ENCODE measurements around the gene CERS4. TPM values are rescaled to one million over a fixed set of nuclear protein-coding genes. Genes with fewer than 3 reads are reported as not detected.

The CERS4 gene
- total RNA-seq, 1 donor from 2014 or later, result 30.0 TPM

- H3K27ac Mint-ChIP-seq (ENCODE audit: unreplicated experiment), result no peak overlapping the region
- peak; percentile 0 for DNase-seq (ENCODE audit: low read depth, low spot score)
- no peak overlapping the region for H3K4me3 Mint-ChIP-seq
- no peaks in the 10 kb centered on the region for H3K27me3 Mint-ChIP-seq (ENCODE audit: low read depth)
- H3K4me1 Mint-ChIP-seq, result peaks cover 14% of the 10 kb centered on the region
- H3K9me3 Mint-ChIP-seq, result no peaks in the 10 kb centered on the region
- no peaks in the 10 kb centered on the region for H3K36me3 Mint-ChIP-seq (ENCODE audit: low read depth)
- no peak for TF ChIP-seq CTCF (conservative IDR thresholded peaks at IDR 0.05)
Observed at GRCh38 chr19:8302357-8302691, 93.2 kb downstream of the CERS4 start.

DNA sequence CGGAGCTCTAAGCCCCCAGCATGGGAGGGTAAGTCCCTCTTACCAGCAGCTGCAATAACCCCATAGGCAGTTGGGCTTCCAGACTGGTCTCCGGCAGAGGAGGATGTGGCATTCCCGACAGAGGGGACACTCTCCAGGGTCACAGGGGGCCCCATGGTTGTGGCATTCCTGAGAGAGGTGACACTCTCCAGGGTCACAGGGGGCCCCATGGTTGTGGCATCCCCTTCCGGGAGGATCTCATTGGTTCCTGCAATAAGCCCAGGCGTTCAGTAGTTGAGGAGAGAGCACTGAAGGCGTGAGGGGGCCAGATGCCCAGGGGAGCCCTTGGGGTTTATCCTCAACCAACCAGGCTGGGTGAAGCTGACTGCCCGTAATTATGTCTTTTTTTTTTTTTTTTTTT, 93.6 kb downstream of the CERS4 start:
- no peaks in the 10 kb centered on the region for H3K27me3 Mint-ChIP-seq (ENCODE audit: low read depth)
- H3K9me3 Mint-ChIP-seq, result no peaks in the 10 kb centered on the region
- H3K36me3 Mint-ChIP-seq (ENCODE audit: low read depth), result no peaks in the 10 kb centered on the region
- peak overlapping the region; percentile 35 for H3K27ac Mint-ChIP-seq (ENCODE audit: unreplicated experiment)
- TF ChIP-seq CTCF (conservative IDR thresholded peaks at IDR 0.05), result no peak
- DNase-seq (ENCODE audit: low read depth, low spot score), result peak; percentile 0
- H3K4me3 Mint-ChIP-seq, result no peak overlapping the region
- H3K4me1 Mint-ChIP-seq, result peaks cover 18% of the 10 kb centered on the region

DNA sequence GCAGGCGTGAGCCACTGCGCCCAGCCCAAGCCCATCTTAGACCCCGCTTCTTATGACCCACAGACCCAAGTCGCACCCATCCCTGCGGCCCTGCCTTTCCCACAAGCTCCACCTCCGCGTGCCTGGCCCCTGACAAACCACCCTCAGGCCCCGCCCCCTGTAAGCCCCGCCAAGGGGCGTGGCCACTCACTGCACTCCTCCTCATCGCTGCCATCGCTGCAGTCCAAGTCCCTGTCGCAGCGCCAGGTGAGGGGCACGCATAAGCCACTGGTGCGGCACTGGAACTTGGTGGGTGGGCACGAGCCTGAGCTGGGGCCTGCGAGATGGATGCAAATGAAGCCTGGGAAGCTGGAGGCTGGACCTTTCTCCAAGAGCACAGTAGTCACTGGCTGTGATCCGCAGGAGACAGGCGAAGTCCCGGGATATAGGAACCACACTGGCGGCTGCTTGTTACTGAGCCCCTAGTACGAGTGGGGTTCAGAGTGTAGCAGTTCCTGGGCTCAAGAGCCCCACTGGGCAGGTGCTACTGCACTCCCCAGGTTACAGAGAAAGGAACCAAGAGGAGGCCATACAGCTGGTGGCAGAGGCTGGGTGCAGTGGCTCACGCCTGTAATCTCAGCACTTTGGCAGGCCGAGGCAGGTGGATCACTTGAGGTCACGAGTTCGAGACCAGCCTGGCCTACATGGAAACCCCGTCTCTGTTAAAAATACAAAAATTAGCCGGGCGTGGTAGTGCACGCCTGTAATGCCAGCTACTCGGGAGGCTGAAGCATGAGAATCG, 95.9 kb downstream of the CERS4 start:
- TF ChIP-seq CTCF (conservative IDR thresholded peaks at IDR 0.05), result no peak
- Mint-ChIP-seq H3K27ac (ENCODE audit: unreplicated experiment) (no peak overlapping the region), H3K36me3 (ENCODE audit: low read depth) (no peaks in the 10 kb centered on the region), H3K4me3 (peak overlapping the region; percentile 59), H3K9me3 (no peaks in the 10 kb centered on the region), H3K27me3 (ENCODE audit: low read depth) (no peaks in the 10 kb centered on the region), H3K4me1 (peaks cover 28% of the 10 kb centered on the region)
- peak; percentile 50 for DNase-seq (ENCODE audit: low read depth, low spot score)

DNA sequence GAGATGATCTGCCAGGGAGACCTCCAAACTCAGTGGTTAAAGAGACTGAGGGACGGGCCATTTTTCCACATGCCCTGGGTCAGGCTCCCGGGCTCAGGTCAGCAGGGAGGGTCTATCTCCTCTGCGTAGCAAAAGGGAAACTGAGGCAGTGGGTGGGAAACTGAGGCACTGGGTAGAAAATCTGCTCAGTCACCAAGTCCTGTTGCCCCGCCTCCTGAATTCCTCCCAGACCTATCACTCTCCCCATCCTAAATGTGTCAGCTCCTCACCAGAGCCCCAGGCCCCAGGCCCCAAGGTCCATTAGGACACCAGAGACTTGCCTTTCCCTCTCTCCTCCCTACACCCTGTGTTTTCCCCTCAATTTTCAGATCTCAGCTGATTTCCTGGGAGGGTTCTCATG, 96.6 kb downstream of the CERS4 start:
- H3K36me3 Mint-ChIP-seq (ENCODE audit: low read depth), result no peaks in the 10 kb centered on the region
- H3K9me3 Mint-ChIP-seq, result no peaks in the 10 kb centered on the region
- peaks cover 28% of the 10 kb centered on the region for H3K4me1 Mint-ChIP-seq
- no peak for DNase-seq (ENCODE audit: low read depth, low spot score)
- H3K27me3 Mint-ChIP-seq (ENCODE audit: low read depth), result no peaks in the 10 kb centered on the region
- peak overlapping the region; percentile 91 for H3K4me3 Mint-ChIP-seq
- TF ChIP-seq CTCF (conservative IDR thresholded peaks at IDR 0.05), result no peak
- H3K27ac Mint-ChIP-seq (ENCODE audit: unreplicated experiment), result no peak overlapping the region

DNA sequence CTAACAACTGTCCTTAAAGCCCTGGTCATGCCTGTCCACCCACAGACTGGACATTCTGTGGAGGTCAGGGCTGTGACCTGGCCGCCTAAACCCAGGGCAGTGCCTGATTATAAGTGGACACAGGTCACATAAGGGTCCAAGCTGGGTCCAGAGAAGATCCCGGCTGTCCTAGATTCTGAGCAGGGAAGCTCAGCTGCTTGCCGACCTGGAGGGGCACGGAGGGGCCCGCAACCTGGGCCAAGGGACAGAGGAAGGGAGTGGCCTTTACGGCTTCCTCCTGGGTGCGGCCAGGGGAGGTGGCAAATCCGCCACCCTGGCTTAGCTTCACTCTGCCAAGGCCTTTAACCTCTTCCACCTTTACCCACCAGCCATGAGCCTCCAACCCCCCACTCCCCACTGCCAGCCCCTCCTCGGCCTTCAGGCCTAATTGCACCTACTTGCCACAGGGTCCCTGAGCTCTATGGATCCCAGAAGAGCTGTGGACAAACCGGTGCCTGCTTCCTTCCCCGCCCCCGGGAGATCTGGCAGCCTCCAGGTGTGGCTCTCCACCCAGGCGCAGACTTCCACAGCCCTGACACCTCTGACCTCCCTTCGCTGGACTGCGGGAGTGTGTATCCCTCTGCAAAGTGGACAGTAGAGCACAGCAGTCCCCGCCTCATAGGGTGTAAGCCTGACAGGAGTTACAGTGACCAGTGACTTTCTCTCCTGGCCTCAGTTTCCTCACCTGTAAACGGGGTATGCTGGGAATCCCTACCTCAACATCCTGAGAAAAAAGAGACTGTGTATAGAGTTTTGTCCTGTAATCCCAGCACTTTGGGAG, 97.3 kb downstream of the CERS4 start:
- DNase-seq (ENCODE audit: low read depth, low spot score), result peak; percentile 1
- Mint-ChIP-seq H3K27me3 (ENCODE audit: low read depth) (no peaks in the 10 kb centered on the region), H3K4me3 (peak overlapping the region; percentile 91), H3K27ac (ENCODE audit: unreplicated experiment) (peak overlapping the region; percentile 35), H3K9me3 (no peaks in the 10 kb centered on the region), H3K4me1 (peaks cover 28% of the 10 kb centered on the region), H3K36me3 (ENCODE audit: low read depth) (no peaks in the 10 kb centered on the region)
- no peak for TF ChIP-seq CTCF (conservative IDR thresholded peaks at IDR 0.05)
